IMR-90 (cell line): ENCODE measurements around the gene RFTN1. TPM values are rescaled to one million over a fixed set of nuclear protein-coding genes. Genes with fewer than 3 reads are reported as not detected.

ENCODE experiments used
- ATAC-seq: fragments of 200-7000 bp; cut with Tn5 transposase; 2 replicates; pipeline ENCODE4 v1.9.1; 2020; ENCODE audit warnings: low read depth, mild to moderate bottlenecking, moderate library complexity
- BruUV-seq: library from RNA; stranded (reverse); fragments of 400-500 nt; replicated peaks from 2 replicates; lab custom pipeline; 2021; lab: Mats Ljungman, UMichigan
- CTCF ChIA-PET: fragments of 300-600 bp; formaldehyde crosslinking; extraction: SDS; loops from one replicate; lab custom pipeline; 2021; ENCODE audit warnings: antibody characterized with exemption; lab: Yijun Ruan, JAX
- POLR2A ChIA-PET: fragments of 300-600 bp; sonication (Branson Sonifier 250); formaldehyde crosslinking; loops from one replicate; lab custom pipeline; 2022; ENCODE audit warnings: antibody characterized with exemption; ENCODE audit not compliant: unreplicated experiment; lab: Charles Lee
- DNase-seq: peaks from one replicate; pipeline ENCODE4 v3.0.0; 2013
- H2AFZ ChIP-seq: replicated peaks from 2 replicates; pipeline ENCODE3; 2013; ENCODE audit warnings: low read length, mild to moderate bottlenecking; ENCODE audit not compliant: poor library complexity
- H2AK5ac ChIP-seq: 2 replicates; pipeline ENCODE4 v1.6.1; 2013; ENCODE audit warnings: low read depth, low read length, inconsistent platforms
- H2AK9ac ChIP-seq: replicated peaks from 2 replicates; pipeline ENCODE3; 2013; ENCODE audit warnings: mild to moderate bottlenecking, low read depth, low read length, moderate library complexity; ENCODE audit not compliant: poor library complexity
- H2BK120ac ChIP-seq: 2 replicates; pipeline ENCODE4 v1.6.1; 2013; ENCODE audit warnings: low read depth, low read length, inconsistent platforms
- H2BK15ac ChIP-seq: 3 replicates; pipeline ENCODE4 v1.6.1; 2013; ENCODE audit warnings: low read depth, low read length, inconsistent platforms
- H2BK20ac ChIP-seq: 2 replicates; pipeline ENCODE4 v1.6.1; 2013; ENCODE audit warnings: low read depth, mild to moderate bottlenecking, inconsistent platforms, low read length, moderate library complexity
- H2BK5ac ChIP-seq: 2 replicates; pipeline ENCODE4 v1.6.1; 2013; ENCODE audit warnings: mild to moderate bottlenecking, low read depth, low read length, inconsistent platforms; ENCODE audit not compliant: poor library complexity, severe bottlenecking
- H3K14ac ChIP-seq: replicated peaks from 2 replicates; pipeline ENCODE4 v1.6.1; 2013; ENCODE audit warnings: low read depth, low read length, inconsistent platforms
- H3K18ac ChIP-seq: 2 replicates; pipeline ENCODE4 v1.6.1; 2013; ENCODE audit warnings: low read depth, low read length, control low read depth
- H3K23ac ChIP-seq: 2 replicates; pipeline ENCODE4 v1.6.1; 2013; ENCODE audit warnings: low read depth, low read length, inconsistent platforms
- H3K27ac ChIP-seq: 2 replicates; pipeline ENCODE4 v1.5.1; 2013; ENCODE audit warnings: mild to moderate bottlenecking, control low read depth, low read length; ENCODE audit not compliant: insufficient read depth
- H3K27me3 ChIP-seq: 2 replicates; pipeline ENCODE4 v1.6.1; 2013; ENCODE audit warnings: low read length; ENCODE audit not compliant: control insufficient read depth, insufficient read depth
- H3K36me3 ChIP-seq: 2 replicates; pipeline ENCODE4 v1.6.1; 2013; ENCODE audit warnings: low read length, mixed read lengths; ENCODE audit not compliant: control insufficient read depth, insufficient read depth
- H3K4ac ChIP-seq: 2 replicates; pipeline ENCODE4 v1.6.1; 2013; ENCODE audit warnings: low read depth, low read length, inconsistent platforms
- H3K4me1 ChIP-seq: 2 replicates; pipeline ENCODE4 v1.6.1; 2013; ENCODE audit warnings: low read length, mixed read lengths; ENCODE audit not compliant: control insufficient read depth, insufficient read depth
- H3K4me2 ChIP-seq: 2 replicates; pipeline ENCODE4 v1.6.1; 2013; ENCODE audit warnings: low read depth, mild to moderate bottlenecking, control low read depth, low read length, moderate library complexity
- H3K4me3 ChIP-seq: 2 replicates; pipeline ENCODE4 v1.5.1; 2013; ENCODE audit warnings: low read depth, mild to moderate bottlenecking, control low read depth, low read length, moderate library complexity; ENCODE audit not compliant: insufficient read depth
- H3K56ac ChIP-seq: 2 replicates; pipeline ENCODE4 v1.6.1; 2013; ENCODE audit warnings: low read length, inconsistent platforms; ENCODE audit not compliant: insufficient read depth; ENCODE audit errors: extremely low read depth
- H3K79me1 ChIP-seq, 2 experiments: 2 replicates each; pipeline ENCODE4 v1.6.1; 2013; ENCODE audit warnings: low read length in 2 of 2, inconsistent platforms in 1 of 2, low read depth in 1 of 2
- H3K9ac ChIP-seq: 2 replicates; pipeline ENCODE4 v1.6.1; 2013; ENCODE audit warnings: low read depth, low read length, control low read depth
- H3K9me1 ChIP-seq: 2 replicates; pipeline ENCODE4 v1.6.1; 2013; ENCODE audit warnings: low read length, inconsistent platforms; ENCODE audit not compliant: insufficient read depth
- H3K9me3 ChIP-seq: 2 replicates; pipeline ENCODE4 v1.6.1; 2013; ENCODE audit warnings: low read length; ENCODE audit not compliant: control insufficient read depth, insufficient read depth
- H4K20me1 ChIP-seq: 2 replicates; pipeline ENCODE4 v1.6.1; 2013; ENCODE audit warnings: low read length, inconsistent platforms; ENCODE audit not compliant: insufficient read depth
- H4K5ac ChIP-seq: 2 replicates; pipeline ENCODE4 v1.6.1; 2013; ENCODE audit warnings: mild to moderate bottlenecking, low read depth, low read length, control low read depth
- H4K8ac ChIP-seq, 2 experiments: 2 replicates each; pipeline ENCODE4 v1.6.1; 2013; ENCODE audit warnings: low read depth in 2 of 2, low read length in 2 of 2, control low read depth in 1 of 2, inconsistent platforms in 1 of 2
- H4K91ac ChIP-seq: 2 replicates; pipeline ENCODE4 v1.6.1; 2013; ENCODE audit warnings: low read depth, low read length, inconsistent platforms; ENCODE audit not compliant: insufficient read depth
- CEBPB ChIP-seq: IDR thresholded peaks from 2 replicates; pipeline ENCODE4 v1.6.1; 2012; ENCODE audit warnings: low read depth, low read length, improper control_type of control experiment
- CHD1 ChIP-seq: IDR thresholded peaks from 2 replicates; pipeline ENCODE4 v1.6.1; 2012; ENCODE audit warnings: low read depth, low read length, improper control_type of control experiment
- MAZ ChIP-seq: IDR thresholded peaks from 2 replicates; pipeline ENCODE4 v1.6.1; 2012; ENCODE audit warnings: low read depth, mild to moderate bottlenecking, low read length, improper control_type of control experiment, moderate library complexity, borderline replicate concordance
- MXI1 ChIP-seq: IDR thresholded peaks from 2 replicates; pipeline ENCODE4 v1.6.1; 2012; ENCODE audit warnings: low read depth, mild to moderate bottlenecking, low read length, moderate library complexity, borderline replicate concordance
- RAD21 ChIP-seq: IDR thresholded peaks from 2 replicates; pipeline ENCODE4 v1.6.1; 2012; ENCODE audit warnings: low read length, improper control_type of control experiment
- RFX5 ChIP-seq: IDR thresholded peaks from 2 replicates; pipeline ENCODE4 v1.8.0; 2012; ENCODE audit warnings: low read depth, mild to moderate bottlenecking, low read length, moderate library complexity
- WGBS, 2 experiments: methylation state at CpG; one replicate each; pipeline versions ENCODE4 v1.1.5 to v1.1.7; 2013; ENCODE audit warnings: missing lambda C conversion rate in 2 of 2; ENCODE audit not compliant: insufficient read length in 1 of 2; ENCODE audit errors: extremely low coverage in 2 of 2; 5-methylcytosine and 5-hydroxymethylcytosine counted together
- dilution Hi-C: fragments of 300-500 bp; cut with HindIII; formaldehyde crosslinking; loops from one replicate; pipeline ENCODE4 v1.14.3; 2018; ENCODE audit warnings: low sequenced_read_pairs; ENCODE audit not compliant: unreplicated experiment
- in situ Hi-C: fragments of 300-500 bp; cut with MboI; formaldehyde crosslinking; loops from 3 replicates; pipeline ENCODE4 v1.14.3; 2019; ENCODE audit warnings: low sequenced_read_pairs, inconsistent platforms, mixed read lengths
- intact Hi-C: fragments of 100-400 bp; cut with micrococcal nuclease; formaldehyde crosslinking; loops from 2 replicates; pipeline ENCODE4 v1.10.0; 2022
- polyA plus RNA-seq, 3 experiments: library from polyadenylated mRNA; depleted of rRNA; stranded (reverse); fragments of >200 nt; gene quantifications; 2 replicates each; pipeline ENCODE4 v1.2.3, GENCODE V29; 2012; ENCODE audit warnings: low replicate concordance in 1 of 3
- total RNA-seq: library from RNA; depleted of rRNA; stranded (reverse); fragments of >200 nt; gene quantifications from 2 replicates; pipeline ENCODE4 v1.2.3, GENCODE V29; 2012
- TF ChIP-seq, protein P1 (sequence below): fragments of 150-350 bp; IDR thresholded peaks from 2 replicates; pipeline ENCODE4 v1.6.1; 2016; ENCODE audit warnings: low read depth, mild to moderate bottlenecking, low read length, moderate library complexity, borderline replicate concordance
- TF ChIP-seq, protein P2 (sequence below): conservative IDR thresholded peaks from 2 replicates; pipeline ENCODE4 v1.5.1; 2012; ENCODE audit warnings: mild to moderate bottlenecking, low read depth, low read length, improper control_type of control experiment

Gene RFTN1
- total and polyA plus RNA-seq, 2 of the 4 experiments (the other 2 are of a cell fraction), result 45.0 to 52.0 TPM

DNA sequence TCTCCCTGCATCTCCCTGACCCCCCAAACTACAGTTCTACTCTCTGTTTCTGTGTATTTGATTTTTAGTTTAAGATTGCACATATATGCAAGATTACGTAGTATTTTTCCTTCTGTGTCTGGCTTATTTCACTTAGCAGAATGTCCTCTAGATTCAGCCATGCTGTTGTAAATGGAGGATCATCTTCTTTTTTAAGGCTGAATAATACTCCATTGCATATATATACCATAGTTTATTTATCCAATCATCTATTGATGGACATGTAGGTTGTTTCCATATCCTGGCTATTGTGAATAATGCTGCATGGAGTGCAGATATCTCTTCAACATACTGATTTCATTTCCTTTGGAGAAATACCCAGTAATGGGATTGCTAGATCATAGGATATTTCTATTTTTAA, 70.8 kb downstream of the RFTN1 start:
- Histone ChIP-seq H3K4me3 (no peak overlapping the region), H3K9me3 (no peaks in the 10 kb centered on the region), H3K4ac (no peak overlapping the region), H2AK5ac (no peak overlapping the region), H3K14ac (no peak overlapping the region), H2AFZ (no peak overlapping the region), H2BK20ac (no peak overlapping the region), H4K5ac (no peak overlapping the region), H3K9me1 (peaks cover 21% of the 10 kb centered on the region), H4K20me1 (peaks cover 10% of the 10 kb centered on the region; the same call in 1 of the 2 replicates), H3K27ac (no peak overlapping the region), H3K79me1 (peaks cover 29 to 61% of the 10 kb centered on the region in 2 experiments), H4K91ac (no peak overlapping the region), H3K56ac (no peak overlapping the region), H4K8ac (no peak overlapping the region), H2BK15ac (no peak overlapping the region), H2BK5ac (no peak overlapping the region), H3K4me2 (no peak overlapping the region), H3K23ac (no peak overlapping the region), H3K27me3 (no peaks in the 10 kb centered on the region), H2BK120ac (no peak overlapping the region), H3K36me3 (no peaks in the 10 kb centered on the region; the same call in 1 of the 2 replicates), H3K9ac (no peak overlapping the region), H3K4me1 (peaks cover 15% of the 10 kb centered on the region), H2AK9ac (no peak overlapping the region), H3K18ac (no peak overlapping the region)
- no peak for TF ChIP-seq MAZ
- TF ChIP-seq, protein P1, sequence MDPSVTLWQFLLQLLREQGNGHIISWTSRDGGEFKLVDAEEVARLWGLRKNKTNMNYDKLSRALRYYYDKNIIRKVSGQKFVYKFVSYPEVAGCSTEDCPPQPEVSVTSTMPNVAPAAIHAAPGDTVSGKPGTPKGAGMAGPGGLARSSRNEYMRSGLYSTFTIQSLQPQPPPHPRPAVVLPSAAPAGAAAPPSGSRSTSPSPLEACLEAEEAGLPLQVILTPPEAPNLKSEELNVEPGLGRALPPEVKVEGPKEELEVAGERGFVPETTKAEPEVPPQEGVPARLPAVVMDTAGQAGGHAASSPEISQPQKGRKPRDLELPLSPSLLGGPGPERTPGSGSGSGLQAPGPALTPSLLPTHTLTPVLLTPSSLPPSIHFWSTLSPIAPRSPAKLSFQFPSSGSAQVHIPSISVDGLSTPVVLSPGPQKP, result no peak
- TF ChIP-seq MXI1, result no peak
- TF ChIP-seq CHD1, result no peak
- TF ChIP-seq RAD21, result no peak
- TF ChIP-seq, protein P2, sequence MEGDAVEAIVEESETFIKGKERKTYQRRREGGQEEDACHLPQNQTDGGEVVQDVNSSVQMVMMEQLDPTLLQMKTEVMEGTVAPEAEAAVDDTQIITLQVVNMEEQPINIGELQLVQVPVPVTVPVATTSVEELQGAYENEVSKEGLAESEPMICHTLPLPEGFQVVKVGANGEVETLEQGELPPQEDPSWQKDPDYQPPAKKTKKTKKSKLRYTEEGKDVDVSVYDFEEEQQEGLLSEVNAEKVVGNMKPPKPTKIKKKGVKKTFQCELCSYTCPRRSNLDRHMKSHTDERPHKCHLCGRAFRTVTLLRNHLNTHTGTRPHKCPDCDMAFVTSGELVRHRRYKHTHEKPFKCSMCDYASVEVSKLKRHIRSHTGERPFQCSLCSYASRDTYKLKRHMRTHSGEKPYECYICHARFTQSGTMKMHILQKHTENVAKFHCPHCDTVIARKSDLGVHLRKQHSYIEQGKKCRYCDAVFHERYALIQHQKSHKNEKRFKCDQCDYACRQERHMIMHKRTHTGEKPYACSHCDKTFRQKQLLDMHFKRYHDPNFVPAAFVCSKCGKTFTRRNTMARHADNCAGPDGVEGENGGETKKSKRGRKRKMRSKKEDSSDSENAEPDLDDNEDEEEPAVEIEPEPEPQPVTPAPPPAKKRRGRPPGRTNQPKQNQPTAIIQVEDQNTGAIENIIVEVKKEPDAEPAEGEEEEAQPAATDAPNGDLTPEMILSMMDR, result no peak
- TF ChIP-seq RFX5, result no peak
- no peak for TF ChIP-seq CEBPB
- DNase-seq (no peak), ATAC-seq (no peak)
- intact Hi-C loops, result no loop called here
- ChIA-PET CTCF (no interaction called here), POLR2A (no interaction called here)
- WGBS, 2 experiments, result no CpG with 5 or more reads among the region's 1 CpG
- dilution Hi-C loops, result no loop called here
- in situ Hi-C loops, result no loop called here
- BruUV-seq, result no TSS peak
